GM10266 (cell line): Measurements from ENCODE around the gene SIPA1L3.

Experiments
- DNase-seq: peaks from one replicate; pipeline ENCODE4 v3.0.0; 2012; ENCODE audit errors: extremely low spot score
- TF ChIP-seq, protein P1 (sequence below): IDR thresholded peaks from 2 replicates; pipeline ENCODE4 v1.5.1; 2012; ENCODE audit warnings: mild to moderate bottlenecking, low read depth; ENCODE audit not compliant: control insufficient read depth, insufficient read depth; ENCODE audit errors: missing control alignments

SIPA1L3 gene

DNA sequence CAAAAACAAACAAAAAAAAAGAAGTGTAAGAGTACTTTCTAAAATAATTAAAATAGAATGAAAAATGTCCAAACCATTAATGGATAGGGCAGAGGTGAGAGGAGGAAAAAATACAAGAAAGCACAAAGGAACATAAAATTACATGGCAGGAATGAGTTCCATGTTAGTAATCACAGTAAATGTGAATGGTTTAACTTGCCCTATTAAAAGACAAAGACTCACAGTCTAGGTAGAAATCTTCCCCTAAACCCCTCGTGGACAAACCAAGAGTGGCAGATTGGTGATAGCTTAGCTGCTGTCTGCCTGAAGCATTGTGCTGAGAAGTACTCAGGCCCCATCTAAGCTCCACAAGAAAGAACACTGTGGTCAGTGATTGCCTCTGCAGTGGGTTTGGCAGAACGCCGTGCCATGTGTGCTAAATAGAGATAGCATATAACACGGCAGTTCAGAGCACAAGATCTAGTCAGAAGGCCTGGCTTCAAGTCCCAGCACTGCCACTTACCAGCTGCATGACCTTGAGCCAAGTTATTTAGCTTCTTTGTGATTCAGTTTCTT is 213.5 kb downstream of the SIPA1L3 start:
- TF ChIP-seq, protein P1, sequence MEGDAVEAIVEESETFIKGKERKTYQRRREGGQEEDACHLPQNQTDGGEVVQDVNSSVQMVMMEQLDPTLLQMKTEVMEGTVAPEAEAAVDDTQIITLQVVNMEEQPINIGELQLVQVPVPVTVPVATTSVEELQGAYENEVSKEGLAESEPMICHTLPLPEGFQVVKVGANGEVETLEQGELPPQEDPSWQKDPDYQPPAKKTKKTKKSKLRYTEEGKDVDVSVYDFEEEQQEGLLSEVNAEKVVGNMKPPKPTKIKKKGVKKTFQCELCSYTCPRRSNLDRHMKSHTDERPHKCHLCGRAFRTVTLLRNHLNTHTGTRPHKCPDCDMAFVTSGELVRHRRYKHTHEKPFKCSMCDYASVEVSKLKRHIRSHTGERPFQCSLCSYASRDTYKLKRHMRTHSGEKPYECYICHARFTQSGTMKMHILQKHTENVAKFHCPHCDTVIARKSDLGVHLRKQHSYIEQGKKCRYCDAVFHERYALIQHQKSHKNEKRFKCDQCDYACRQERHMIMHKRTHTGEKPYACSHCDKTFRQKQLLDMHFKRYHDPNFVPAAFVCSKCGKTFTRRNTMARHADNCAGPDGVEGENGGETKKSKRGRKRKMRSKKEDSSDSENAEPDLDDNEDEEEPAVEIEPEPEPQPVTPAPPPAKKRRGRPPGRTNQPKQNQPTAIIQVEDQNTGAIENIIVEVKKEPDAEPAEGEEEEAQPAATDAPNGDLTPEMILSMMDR = no peak
- no peak for DNase-seq

DNA sequence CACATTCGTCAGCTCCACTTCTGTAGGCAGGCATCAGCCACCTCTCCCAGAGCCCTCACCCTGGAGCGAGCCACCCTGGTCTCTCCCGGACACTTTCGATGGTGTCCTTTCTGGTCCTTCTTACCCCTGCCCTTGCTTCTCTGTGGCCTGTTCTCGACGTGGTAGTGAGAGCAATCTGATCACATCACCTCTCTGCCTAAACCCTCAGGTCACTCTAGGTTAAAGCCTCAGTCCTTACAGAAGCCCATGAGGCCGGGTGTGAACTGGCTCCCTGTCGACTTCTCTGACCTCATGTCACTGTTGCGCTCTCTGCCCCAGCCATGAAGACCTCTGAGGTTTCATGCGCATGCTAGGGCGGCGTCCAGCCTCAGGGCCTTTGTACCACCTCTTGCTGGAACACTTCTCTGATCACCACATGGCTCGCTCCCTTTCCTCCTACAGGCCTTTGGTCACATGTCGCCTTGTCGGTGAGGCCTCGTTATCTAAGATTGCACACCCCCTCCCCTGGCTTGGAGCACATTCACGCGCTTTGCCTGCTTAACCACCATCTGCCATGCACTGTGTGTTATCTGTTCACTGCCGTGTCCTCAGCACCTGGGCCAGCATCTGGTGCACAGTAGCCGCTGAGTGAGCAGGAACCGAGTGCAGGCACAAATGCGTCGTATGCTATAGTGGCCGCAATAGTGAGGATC is 215.5 kb downstream of the SIPA1L3 start:
- TF ChIP-seq, protein P1 = no peak
- DNase-seq = no peak

DNA sequence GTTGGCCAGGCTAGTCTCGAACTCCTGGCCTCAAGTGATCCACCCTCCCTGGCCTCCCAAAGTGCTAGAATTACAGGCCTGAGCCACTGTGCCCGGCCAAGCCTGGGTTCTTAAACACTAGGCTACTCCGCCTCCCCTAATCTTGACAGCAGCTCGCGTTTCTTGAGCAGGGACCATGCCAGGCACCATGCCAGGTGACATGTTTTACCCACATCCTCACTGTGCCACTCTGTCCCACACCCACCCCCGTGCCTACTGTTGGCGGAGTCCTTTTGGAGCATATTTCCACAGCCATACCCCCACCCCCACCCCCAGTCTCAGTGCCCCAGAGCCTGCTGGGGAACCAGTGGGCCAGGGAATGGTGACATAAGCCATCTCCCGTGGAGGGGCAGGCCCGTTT is 218.2 kb downstream of the SIPA1L3 start:
- DNase-seq = no peak

DNA sequence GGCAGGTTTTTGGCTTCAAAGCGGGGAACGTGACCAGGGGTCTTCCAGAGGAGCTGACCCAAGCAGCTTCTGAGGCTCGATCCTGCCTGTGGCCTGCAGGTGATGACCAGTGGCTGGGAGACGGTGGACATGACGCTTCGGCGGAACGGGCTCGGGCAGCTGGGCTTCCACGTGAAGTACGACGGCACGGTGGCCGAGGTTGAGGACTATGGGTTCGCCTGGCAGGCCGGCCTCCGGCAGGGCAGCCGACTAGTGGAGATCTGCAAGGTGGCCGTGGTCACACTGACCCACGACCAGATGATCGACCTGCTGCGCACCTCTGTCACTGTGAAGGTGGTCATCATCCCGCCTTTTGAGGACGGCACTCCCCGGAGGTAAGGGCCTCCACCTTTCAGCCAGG is 223.4 kb downstream of the SIPA1L3 start:
- no peak for DNase-seq
- TF ChIP-seq, protein P1 = no peak

More for the DNA sequence above, 218.2 kb downstream of the SIPA1L3 start:
- TF ChIP-seq, protein P1 = no peak

DNA sequence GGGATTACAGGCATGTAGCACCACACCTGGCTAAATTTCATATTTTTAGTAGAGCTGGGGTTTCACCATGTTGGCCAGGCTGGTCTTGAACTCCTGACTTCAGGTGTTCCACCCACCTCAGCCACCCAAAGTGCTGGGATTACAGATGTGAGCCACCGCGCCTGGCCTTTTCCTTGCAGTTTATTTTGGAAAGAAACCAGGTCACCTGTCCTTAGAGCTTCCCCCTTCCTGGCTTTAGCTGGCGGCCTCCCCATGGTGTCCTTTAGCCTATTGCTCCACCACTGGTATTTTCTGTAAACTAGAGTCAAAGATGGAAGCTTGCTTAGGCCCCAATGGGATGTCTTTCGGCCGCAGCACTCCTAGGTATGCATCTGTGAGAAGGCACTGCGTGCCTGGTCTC is 225.8 kb downstream of the SIPA1L3 start:
- TF ChIP-seq, protein P1 = no peak
- no peak for DNase-seq

DNA sequence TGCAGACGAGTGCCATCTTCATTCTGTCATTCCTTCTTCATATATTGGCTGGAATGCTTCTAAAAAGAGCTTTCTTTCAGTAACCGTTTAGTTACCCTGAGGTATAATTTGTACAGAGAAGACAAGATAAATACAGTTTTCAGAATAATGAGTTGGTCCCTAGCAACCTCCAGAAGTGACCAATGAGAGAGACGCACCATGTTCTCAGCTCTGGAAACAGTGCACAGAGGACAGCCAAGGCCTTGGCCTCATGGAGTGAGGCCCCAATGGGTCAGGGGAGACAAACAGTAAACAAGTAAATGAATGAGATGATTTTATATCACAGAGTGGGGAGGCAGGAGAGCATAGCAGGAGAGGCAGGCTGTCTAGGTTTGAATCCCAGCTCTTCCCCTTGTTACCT is 226.3 kb downstream of the SIPA1L3 start:
- TF ChIP-seq, protein P1 = no peak
- no peak for DNase-seq

DNA sequence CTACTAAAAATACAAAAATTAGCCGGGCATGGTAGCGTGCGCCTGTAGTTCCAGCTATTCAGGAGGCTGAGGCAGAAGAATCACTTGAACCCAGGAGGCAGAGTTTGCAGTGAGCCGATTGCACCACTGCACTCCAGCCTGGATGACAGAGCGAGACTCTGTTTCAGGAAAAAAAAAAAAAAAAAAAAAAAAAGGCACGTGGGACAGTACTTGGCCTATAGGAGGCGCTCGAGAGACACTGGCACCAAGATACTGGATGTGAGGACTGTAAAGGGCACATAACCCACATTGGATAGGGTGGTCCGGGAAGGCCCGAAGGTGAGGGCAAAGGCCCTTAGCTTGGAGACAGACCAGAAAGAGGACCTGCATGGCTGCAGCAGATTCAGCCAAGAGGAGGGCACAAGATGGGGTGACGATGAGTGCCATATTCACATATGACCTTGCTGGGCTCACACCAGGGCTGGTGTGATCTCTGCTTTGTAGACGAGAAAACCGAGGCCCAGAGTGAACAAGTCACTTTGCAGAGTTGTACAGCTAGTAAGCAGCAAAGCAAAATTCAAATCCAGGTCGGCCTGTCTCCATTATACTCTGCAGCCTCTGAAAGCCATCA is 227.6 kb downstream of the SIPA1L3 start:
- TF ChIP-seq, protein P1 = peak; percentile 40
- DNase-seq = peak; percentile 51
